SU-DHL-6 (cell line): ENCODE results near the gene TOR1AIP1.

Experiments used
- CTCF ChIP-seq: fragments of 200-600 bp; sonication (generic); IDR thresholded peaks from one replicate; pipeline ENCODE4 v1.5.1; 2017; ENCODE audit warnings: antibody characterized with exemption, mild to moderate bottlenecking, low read length, moderate library complexity; ENCODE audit not compliant: insufficient read depth, poor library complexity, severe bottlenecking
- EZH2phosphoT487 ChIP-seq: fragments of 200-600 bp; sonication (generic), shearing (Covaris generic); conservative IDR thresholded peaks from 2 replicates; pipeline ENCODE4 v1.6.1; 2018; ENCODE audit warnings: mild to moderate bottlenecking, antibody characterized with exemption, low read length, moderate library complexity, mixed read lengths

- no peak for TF ChIP-seq CTCF
- TF ChIP-seq EZH2phosphoT487 = no peak
Observed at GRCh38 chr1:179860652-179861051, 21.4 kb upstream of the TOR1AIP1 start.
